ENCODE measurements around the gene GPC5. TPM values are rescaled to one million over a fixed set of nuclear protein-coding genes. Genes with fewer than 3 reads are reported as not detected.

Gene GPC5
- total and polyA plus RNA-seq, 2 donors (not counting 3 experiments of a cell fraction or from before 2014, with no cell fraction given) = 0.59 to 0.97 TPM

- POLR2A ChIA-PET = no interaction called here
- TF ChIP-seq JUN (IDR thresholded peaks at IDR 0.05; ENCODE audit: borderline replicate concordance, insufficient read depth, insufficient read length, low read depth) (no peak), POLR2A (IDR thresholded peaks at IDR 0.05; ENCODE audit: low read depth, low read length) (no peak), MYC (IDR thresholded peaks at IDR 0.05; ENCODE audit: low read depth, low read length) (no peak)
- Histone ChIP-seq H3K4me3 (replicated peaks in 1 of 3; ENCODE audit: insufficient read depth in 1 of 3, low read depth in 1 of 3, low read length in 3 of 3) (no peak overlapping the region), H3K9me3 (replicated peaks; ENCODE audit: control insufficient read depth, insufficient read depth, low read length) (no peaks in the 10 kb centered on the region), H3K9ac (replicated peaks; ENCODE audit: extremely low read depth, insufficient read depth, low read length) (no peak overlapping the region), H3K4me2 (ENCODE audit: insufficient read depth, low read length) (no peak overlapping the region), H4K20me1 (replicated peaks; ENCODE audit: control insufficient read depth, extremely low read depth, insufficient read depth, low read length) (no peaks in the 10 kb centered on the region), H3K9me1 (replicated peaks; ENCODE audit: control insufficient read depth, extremely low read depth, insufficient read depth, low read length) (no peaks in the 10 kb centered on the region), H3K79me2 (ENCODE audit: control insufficient read depth, insufficient read depth, low read length) (no peaks in the 10 kb centered on the region), H3K36me3 (ENCODE audit: control insufficient read depth in 2 of 2, extremely low read depth in 1 of 2, insufficient read depth in 2 of 2, low read length in 2 of 2) (no peaks in the 10 kb centered on the region), H2AFZ (ENCODE audit: low read depth, low read length) (no peak overlapping the region), H3K27me3 (ENCODE audit: control insufficient read depth in 2 of 2, insufficient read depth in 2 of 2, low read length in 2 of 2) (no peaks in the 10 kb centered on the region), H3K27ac (ENCODE audit: insufficient read depth, low read depth, low read length) (no peak overlapping the region), H3K4me1 (ENCODE audit: control insufficient read depth, extremely low read depth, insufficient read depth, low read length) (no peaks in the 10 kb centered on the region)
- dilution Hi-C loops (cut with MboI; ENCODE audit: extremely low pct_ligation_motif_present, low sequenced_read_pairs) = no loop called here
- DNase-seq (ENCODE audit: low read depth, low spot score) = no peak
- FAIRE-seq = no peak
- CTCF ChIA-PET = no interaction called here
- intact Hi-C loops (cut with micrococcal nuclease) = no loop called here
- BruUV-seq (replicated peaks) = no TSS peak
Observed at GRCh38 chr13:92197669-92198068, 799.2 kb downstream of the GPC5 start.

- FAIRE-seq (no peak), DNase-seq (ENCODE audit: low read depth, low spot score) (no peak)
- no peaks in the 10 kb centered on the region for H3K36me3 ChIP-seq (ENCODE audit: control insufficient read depth in 2 of 2, extremely low read depth in 1 of 2, insufficient read depth in 2 of 2, low read length in 2 of 2)
- dilution Hi-C loops (cut with MboI; ENCODE audit: extremely low pct_ligation_motif_present, low sequenced_read_pairs) = no loop called here
- no peaks in the 10 kb centered on the region for H4K20me1 ChIP-seq (replicated peaks; ENCODE audit: control insufficient read depth, extremely low read depth, insufficient read depth, low read length)
- H3K79me2 ChIP-seq (ENCODE audit: control insufficient read depth, insufficient read depth, low read length) = no peaks in the 10 kb centered on the region
- H3K4me3 ChIP-seq (replicated peaks in 1 of 3; ENCODE audit: insufficient read depth in 1 of 3, low read depth in 1 of 3, low read length in 3 of 3) = no peak overlapping the region
- POLR2A ChIA-PET = no interaction called here
- H3K9ac ChIP-seq (replicated peaks; ENCODE audit: extremely low read depth, insufficient read depth, low read length) = no peak overlapping the region
- H3K27ac ChIP-seq (ENCODE audit: insufficient read depth, low read depth, low read length) = no peak overlapping the region
- no peaks in the 10 kb centered on the region for H3K9me1 ChIP-seq (replicated peaks; ENCODE audit: control insufficient read depth, extremely low read depth, insufficient read depth, low read length)
- no peaks in the 10 kb centered on the region for H3K27me3 ChIP-seq (ENCODE audit: control insufficient read depth in 2 of 2, insufficient read depth in 2 of 2, low read length in 2 of 2)
- TF ChIP-seq POLR2A (IDR thresholded peaks at IDR 0.05; ENCODE audit: low read depth, low read length) (no peak), MYC (IDR thresholded peaks at IDR 0.05; ENCODE audit: low read depth, low read length) (no peak), FOS (IDR thresholded peaks at IDR 0.05; ENCODE audit: borderline replicate concordance, insufficient read depth, low read length) (no peak), EZH2 (IDR thresholded peaks at IDR 0.05; ENCODE audit: borderline replicate concordance, low read depth, low read length, severe bottlenecking) (no peak), MAX (IDR thresholded peaks at IDR 0.05; ENCODE audit: insufficient read depth, insufficient read length) (no peak), POLR2AphosphoS5 (IDR thresholded peaks at IDR 0.05; ENCODE audit: insufficient read depth, low read depth, low read length) (no peak), GATA2 (IDR thresholded peaks at IDR 0.05; ENCODE audit: insufficient read depth, insufficient read length, low read depth, low read length) (no peak), CTCF (IDR thresholded peaks at IDR 0.05; ENCODE audit: extremely low read depth in 1 of 2, insufficient read depth in 1 of 2, low read depth in 1 of 2, low read length in 2 of 2) (no peak), JUN (IDR thresholded peaks at IDR 0.05; ENCODE audit: borderline replicate concordance, insufficient read depth, insufficient read length, low read depth) (no peak)
- H3K4me2 ChIP-seq (ENCODE audit: insufficient read depth, low read length) = no peak overlapping the region
- no peak overlapping the region for H2AFZ ChIP-seq (ENCODE audit: low read depth, low read length)
- H3K9me3 ChIP-seq (replicated peaks; ENCODE audit: control insufficient read depth, insufficient read depth, low read length) = peaks cover 5% of the 10 kb centered on the region
- CTCF ChIA-PET = no interaction called here
- intact Hi-C loops (cut with micrococcal nuclease) = no loop called here
- H3K4me1 ChIP-seq (ENCODE audit: control insufficient read depth, extremely low read depth, insufficient read depth, low read length) = no peaks in the 10 kb centered on the region
- BruUV-seq (replicated peaks) = no TSS peak
Observed at GRCh38 chr13:92218615-92219014, 820.2 kb downstream of the GPC5 start.

Measured in endothelial cell of umbilical vein (primary cell).